NCI-H446 treated with DMSO at 0.1 percent for 48 hours (cell line): Measurements from ENCODE around the gene PCDHA11.
"Not testable (repeated sequence)": the region's sequence is repeated elsewhere in the genome, so short reads cannot be mapped to it uniquely, and the experiment has no call there.

Source experiments
- DNase-seq: peaks from one replicate; lab custom pipeline; 2025; lab: John Stamatoyannopoulos, UW

PCDHA11 gene

GRCh38 chr5:140849831-140850634 is 18.7 kb upstream of the PCDHA11 start:
- not testable (repeated sequence) for DNase-seq

GRCh38 chr5:140855772-140856674 is 12.7 kb upstream of the PCDHA11 start, which contains the start of gene PCDHA10:
PCDHA10 (plus strand) TSS chr5:140855897; CDS start chr5:140856049, 152 bp downstream.
- DNase-seq: no peak

- DNase-seq: no peak
Observed at GRCh38 chr5:140857177-140857986, 11.4 kb upstream of the PCDHA11 start.

GRCh38 chr5:140857987-140858240 is 10.8 kb upstream of the PCDHA11 start:
- DNase-seq: no peak

GRCh38 chr5:140862441-140863295 is 6.1 kb upstream of the PCDHA11 start:
- no peak for DNase-seq

- no peak for DNase-seq
Observed at GRCh38 chr5:140869555-140869886, 764 bp downstream of the PCDHA11 start.

- DNase-seq: no peak
Observed at GRCh38 chr5:140870221-140871201, 1.8 kb downstream of the PCDHA11 start.

GRCh38 chr5:140875085-140876065 is 6.6 kb downstream of the PCDHA11 start, which contains the start of gene PCDHA12:
PCDHA12 (plus strand) TSS chr5:140875308; CDS start chr5:140875473, 165 bp downstream.
- no peak for DNase-seq

- not testable (repeated sequence) for DNase-seq
Observed at GRCh38 chr5:140876541-140877261, 7.9 kb downstream of the PCDHA11 start.

GRCh38 chr5:140877262-140877581 is 8.5 kb downstream of the PCDHA11 start:
- no peak for DNase-seq

- no peak for DNase-seq
Observed at GRCh38 chr5:140881889-140882590, 13.3 kb downstream of the PCDHA11 start, which contains the start of gene PCDHA13. PCDHA13 (plus strand) TSS chr5:140882124; CDS start chr5:140882269, 145 bp downstream.

GRCh38 chr5:140882591-140882899 is 13.8 kb downstream of the PCDHA11 start:
- DNase-seq: no peak

- DNase-seq: no peak
Observed at GRCh38 chr5:140883373-140883772, 14.6 kb downstream of the PCDHA11 start.

- DNase-seq: no peak
Observed at GRCh38 chr5:140883927-140884697, 15.4 kb downstream of the PCDHA11 start.

GRCh38 chr5:140916325-140916724 is 47.6 kb downstream of the PCDHA11 start:
- DNase-seq: no peak
